Measurements from ENCODE around the gene WDFY3.
A peak's percentile ranks its signal among the peaks of the same experiment; 100 is the strongest.
"Not testable (repeated sequence)": the region's sequence is repeated elsewhere in the genome, so short reads cannot be mapped to it uniquely, and the experiment has no call there.

The WDFY3 gene

DNA sequence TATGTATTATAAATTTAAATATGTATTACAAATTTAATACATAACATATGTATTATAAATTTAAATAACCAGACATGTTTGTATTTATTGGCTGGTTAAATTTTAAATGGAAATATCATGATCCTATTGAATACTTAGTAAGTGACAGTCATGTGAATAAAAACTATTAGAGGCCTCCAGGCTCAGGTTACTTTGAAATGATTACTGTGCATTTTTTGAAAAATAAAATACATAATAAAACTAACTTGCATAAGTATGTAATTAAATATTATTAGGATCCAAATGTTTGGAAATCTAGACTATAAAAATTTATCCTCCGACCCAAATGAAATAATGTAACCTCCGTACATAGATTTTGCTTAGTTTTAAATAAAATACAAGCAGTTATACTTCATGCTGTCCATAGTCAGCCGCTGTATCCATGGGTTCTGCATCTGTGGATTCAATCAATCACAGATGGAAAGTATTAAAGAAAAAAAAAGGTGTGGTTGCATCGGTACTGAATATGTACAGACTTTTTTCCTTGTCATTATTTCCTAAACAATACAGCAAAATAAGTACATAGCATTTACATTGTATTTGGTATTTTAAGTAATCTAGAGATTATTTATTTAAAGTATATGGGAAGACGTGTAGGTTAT is 140.7 kb downstream of the WDFY3 start:
- in situ Hi-C loops (cut with HindIII; ENCODE audit: low sequenced_read_pairs): no loop called here
- H3K4me3 ChIP-seq (ENCODE audit: low read depth, low read length): no peak overlapping the region
- TF ChIP-seq, protein P1, sequence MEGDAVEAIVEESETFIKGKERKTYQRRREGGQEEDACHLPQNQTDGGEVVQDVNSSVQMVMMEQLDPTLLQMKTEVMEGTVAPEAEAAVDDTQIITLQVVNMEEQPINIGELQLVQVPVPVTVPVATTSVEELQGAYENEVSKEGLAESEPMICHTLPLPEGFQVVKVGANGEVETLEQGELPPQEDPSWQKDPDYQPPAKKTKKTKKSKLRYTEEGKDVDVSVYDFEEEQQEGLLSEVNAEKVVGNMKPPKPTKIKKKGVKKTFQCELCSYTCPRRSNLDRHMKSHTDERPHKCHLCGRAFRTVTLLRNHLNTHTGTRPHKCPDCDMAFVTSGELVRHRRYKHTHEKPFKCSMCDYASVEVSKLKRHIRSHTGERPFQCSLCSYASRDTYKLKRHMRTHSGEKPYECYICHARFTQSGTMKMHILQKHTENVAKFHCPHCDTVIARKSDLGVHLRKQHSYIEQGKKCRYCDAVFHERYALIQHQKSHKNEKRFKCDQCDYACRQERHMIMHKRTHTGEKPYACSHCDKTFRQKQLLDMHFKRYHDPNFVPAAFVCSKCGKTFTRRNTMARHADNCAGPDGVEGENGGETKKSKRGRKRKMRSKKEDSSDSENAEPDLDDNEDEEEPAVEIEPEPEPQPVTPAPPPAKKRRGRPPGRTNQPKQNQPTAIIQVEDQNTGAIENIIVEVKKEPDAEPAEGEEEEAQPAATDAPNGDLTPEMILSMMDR (IDR thresholded peaks at IDR 0.05; ENCODE audit: low read depth, low read length): no peak
- DNase-seq (ENCODE audit: low read depth, low spot score): no peak

DNA sequence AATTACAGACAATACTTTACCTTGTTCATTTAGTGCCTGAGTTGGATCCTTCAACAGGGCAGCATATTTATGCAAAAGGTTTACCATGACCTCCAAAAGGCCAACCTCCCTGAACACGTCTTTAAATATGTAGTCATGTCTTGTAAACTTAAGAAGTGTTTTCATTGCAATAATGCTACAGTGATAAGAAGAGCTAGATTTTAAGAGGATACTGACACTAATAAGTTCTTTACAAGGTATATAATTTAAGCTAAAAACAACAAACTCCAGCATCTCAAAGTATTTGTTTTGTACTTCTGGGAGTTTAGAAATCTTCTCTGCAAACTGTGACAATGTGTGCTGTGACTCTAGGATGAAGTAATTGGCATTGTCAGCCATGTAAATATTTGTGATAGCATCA is 145.4 kb downstream of the WDFY3 start:
- no peak for DNase-seq (ENCODE audit: low read depth, low spot score)
- TF ChIP-seq, protein P1 (IDR thresholded peaks at IDR 0.05; ENCODE audit: low read depth, low read length): no peak
- in situ Hi-C loops (cut with HindIII; ENCODE audit: low sequenced_read_pairs): no loop called here
- H3K4me3 ChIP-seq (ENCODE audit: low read depth, low read length): no peak overlapping the region

GRCh38 chr4:84814094-84814750 is 152.3 kb downstream of the WDFY3 start:
- DNase-seq (ENCODE audit: low read depth, low spot score): peak; percentile 87
- TF ChIP-seq, protein P1 (IDR thresholded peaks at IDR 0.05; ENCODE audit: low read depth, low read length): no peak
- in situ Hi-C loops (cut with HindIII; ENCODE audit: low sequenced_read_pairs): no loop called here
- H3K4me3 ChIP-seq (ENCODE audit: low read depth, low read length): no peak overlapping the region

DNA sequence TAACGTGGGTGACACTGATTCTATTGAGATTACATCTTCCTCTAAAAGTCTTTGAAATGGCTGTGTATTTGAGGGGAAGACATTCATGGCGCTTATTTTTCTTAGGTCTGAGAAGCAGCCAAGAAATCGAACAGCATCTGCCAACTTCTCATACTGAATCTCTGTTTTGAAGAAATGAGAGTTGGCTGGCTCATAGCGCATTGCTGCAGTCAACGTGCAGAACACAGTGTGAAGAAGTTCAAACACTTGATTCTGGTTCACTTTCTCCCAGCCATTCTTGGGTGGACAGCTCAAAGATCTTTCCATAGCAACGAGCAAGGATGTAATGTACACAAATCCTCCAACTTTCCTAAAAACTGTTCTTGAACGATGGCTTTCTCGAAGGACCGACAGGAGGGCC is 156.5 kb downstream of the WDFY3 start:
- DNase-seq (ENCODE audit: low read depth, low spot score): no peak
- TF ChIP-seq, protein P1 (IDR thresholded peaks at IDR 0.05; ENCODE audit: low read depth, low read length): no peak
- in situ Hi-C loops (cut with HindIII; ENCODE audit: low sequenced_read_pairs): no loop called here
- H3K4me3 ChIP-seq (ENCODE audit: low read depth, low read length): no peak overlapping the region

GRCh38 chr4:84808332-84808731 is 158.2 kb downstream of the WDFY3 start:
- TF ChIP-seq, protein P1 (IDR thresholded peaks at IDR 0.05; ENCODE audit: low read depth, low read length): no peak
- no peak overlapping the region for H3K4me3 ChIP-seq (ENCODE audit: low read depth, low read length)
- in situ Hi-C loops (cut with HindIII; ENCODE audit: low sequenced_read_pairs): no loop called here
- no peak for DNase-seq (ENCODE audit: low read depth, low spot score)

DNA sequence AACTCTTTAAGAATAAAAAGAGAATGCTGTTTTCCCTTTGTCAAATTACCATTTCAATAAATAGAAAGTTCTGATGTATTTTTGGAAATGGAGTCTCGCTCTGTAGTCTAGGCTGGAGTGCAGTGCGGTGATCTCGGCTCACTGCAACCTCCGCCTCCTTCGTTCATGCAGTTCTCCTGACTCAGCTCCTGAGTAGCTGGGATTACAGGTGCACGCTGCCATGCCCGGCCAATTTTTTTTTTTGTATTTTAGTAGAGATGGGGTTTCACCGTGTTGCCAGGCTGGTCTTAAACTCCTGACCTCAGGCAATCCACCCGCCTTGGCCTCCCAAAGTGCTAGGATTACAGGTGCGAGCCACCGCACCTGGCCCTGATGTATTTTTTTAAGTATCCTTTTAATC is 159.9 kb downstream of the WDFY3 start:
- DNase-seq (ENCODE audit: low read depth, low spot score); in situ Hi-C loops (cut with HindIII; ENCODE audit: low sequenced_read_pairs); H3K4me3 ChIP-seq (ENCODE audit: low read depth, low read length): not testable (repeated sequence)

GRCh38 chr4:84804136-84804535 is 162.4 kb downstream of the WDFY3 start:
- TF ChIP-seq, protein P1 (IDR thresholded peaks at IDR 0.05; ENCODE audit: low read depth, low read length): no peak
- H3K4me3 ChIP-seq (ENCODE audit: low read depth, low read length): no peak overlapping the region
- DNase-seq (ENCODE audit: low read depth, low spot score): peak; percentile 68
- in situ Hi-C loops (cut with HindIII; ENCODE audit: low sequenced_read_pairs): no loop called here
